GM23338 (cell line): ENCODE measurements around the gene RABEPK.

ENCODE experiments used
- ETS1 ChIP-seq: IDR thresholded peaks from 2 replicates; pipeline ENCODE4 v1.6.1; 2016; ENCODE audit warnings: antibody characterized with exemption
- EZH2 ChIP-seq: fragments of 200-600 bp; sonication (generic); IDR thresholded peaks from one replicate; pipeline ENCODE4 v1.8.0; 2017; ENCODE audit warnings: antibody characterized with exemption, mild to moderate bottlenecking, low read depth; ENCODE audit not compliant: unreplicated experiment
- EZH2phosphoT487 ChIP-seq: fragments of 200-600 bp; sonication (generic); IDR thresholded peaks from one replicate; pipeline ENCODE4 v1.8.1; 2018; ENCODE audit warnings: antibody characterized with exemption; ENCODE audit not compliant: unreplicated experiment
- JUNB ChIP-seq: IDR thresholded peaks from one replicate; pipeline ENCODE4 v1.6.1; 2016; ENCODE audit warnings: antibody characterized with exemption; ENCODE audit not compliant: unreplicated experiment
- POLR2AphosphoS5 ChIP-seq: IDR thresholded peaks from 2 replicates; pipeline ENCODE4 v1.6.1; 2016; ENCODE audit warnings: antibody characterized with exemption, low read depth
- REST ChIP-seq: IDR thresholded peaks from one replicate; pipeline ENCODE4 v1.6.1; 2018; ENCODE audit warnings: antibody characterized with exemption; ENCODE audit not compliant: unreplicated experiment
- TF ChIP-seq, protein P1 (sequence below), 2 experiments: fragments of 200-600 bp in 1 of 2; sonication (generic) in 1 of 2; conservative IDR thresholded peaks; 2 replicates each; pipeline versions ENCODE4 v1.5.1 to v1.6.1; 2016 to 2017; ENCODE audit warnings: antibody characterized with exemption in 2 of 2, low read depth in 2 of 2, mild to moderate bottlenecking in 2 of 2, moderate library complexity in 1 of 2

GRCh38 chr9:125160750-125161149, 39.6 kb upstream of the RABEPK start:
- TF ChIP-seq, protein P1, sequence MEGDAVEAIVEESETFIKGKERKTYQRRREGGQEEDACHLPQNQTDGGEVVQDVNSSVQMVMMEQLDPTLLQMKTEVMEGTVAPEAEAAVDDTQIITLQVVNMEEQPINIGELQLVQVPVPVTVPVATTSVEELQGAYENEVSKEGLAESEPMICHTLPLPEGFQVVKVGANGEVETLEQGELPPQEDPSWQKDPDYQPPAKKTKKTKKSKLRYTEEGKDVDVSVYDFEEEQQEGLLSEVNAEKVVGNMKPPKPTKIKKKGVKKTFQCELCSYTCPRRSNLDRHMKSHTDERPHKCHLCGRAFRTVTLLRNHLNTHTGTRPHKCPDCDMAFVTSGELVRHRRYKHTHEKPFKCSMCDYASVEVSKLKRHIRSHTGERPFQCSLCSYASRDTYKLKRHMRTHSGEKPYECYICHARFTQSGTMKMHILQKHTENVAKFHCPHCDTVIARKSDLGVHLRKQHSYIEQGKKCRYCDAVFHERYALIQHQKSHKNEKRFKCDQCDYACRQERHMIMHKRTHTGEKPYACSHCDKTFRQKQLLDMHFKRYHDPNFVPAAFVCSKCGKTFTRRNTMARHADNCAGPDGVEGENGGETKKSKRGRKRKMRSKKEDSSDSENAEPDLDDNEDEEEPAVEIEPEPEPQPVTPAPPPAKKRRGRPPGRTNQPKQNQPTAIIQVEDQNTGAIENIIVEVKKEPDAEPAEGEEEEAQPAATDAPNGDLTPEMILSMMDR (conservative IDR thresholded peaks at IDR 0.05; ENCODE audit: low read depth in 2 of 2) = no peak
- TF ChIP-seq EZH2 (no peak), ETS1 (no peak), EZH2phosphoT487 (no peak), POLR2AphosphoS5 (no peak), REST (no peak), JUNB (no peak)
